Measurements from ENCODE around the gene SFSWAP.

The SFSWAP gene

DNA sequence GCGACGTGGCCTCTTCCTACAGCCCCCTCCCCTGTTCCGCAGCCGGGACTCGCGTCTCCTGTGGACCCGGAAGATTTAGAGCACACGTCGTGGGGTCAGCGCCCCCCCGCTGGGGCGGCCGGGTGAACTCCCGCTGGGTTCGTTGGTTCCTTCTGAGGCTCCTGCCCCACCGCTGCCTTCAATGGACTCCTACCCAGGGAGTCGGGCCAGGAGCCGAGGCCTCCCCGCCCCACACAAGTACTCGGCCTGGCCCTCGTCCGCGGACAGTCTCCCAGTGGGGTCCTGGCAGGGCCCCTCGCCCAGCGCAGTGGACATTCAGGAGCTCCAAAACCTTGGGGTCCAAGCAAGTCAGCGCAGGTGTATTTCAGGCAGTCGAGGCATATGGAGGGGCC is 118.5 kb downstream of the SFSWAP start:
- H3K4me2 ChIP-seq (ENCODE audit: insufficient read depth, low read length, poor library complexity, severe bottlenecking): peak overlapping the region; percentile 91
- peak overlapping the region; percentile 32 for H2AFZ ChIP-seq (ENCODE audit: low read length)
- no peak overlapping the region for H3K27ac ChIP-seq (replicated peaks; ENCODE audit: low read length)
- H3K9me3 ChIP-seq (replicated peaks in 1 of 2; ENCODE audit: control insufficient read depth in 2 of 2, insufficient read depth in 1 of 2, low read depth in 1 of 2, low read length in 2 of 2): no peaks in the 10 kb centered on the region
- H2AK5ac ChIP-seq (ENCODE audit: low read depth, low read length): peak overlapping the region; percentile 97
- H4K91ac ChIP-seq (ENCODE audit: low read depth, low read length, poor library complexity): no peak overlapping the region
- peak overlapping the region; percentile 85 for H2BK15ac ChIP-seq (ENCODE audit: low read length)
- H2BK120ac ChIP-seq (ENCODE audit: low read depth, low read length): peak overlapping the region; percentile 8
- peak overlapping the region; percentile 77 to 79 for H3K4me3 ChIP-seq (ENCODE audit: low read length in 2 of 2)
- no CpG with 5 or more reads among the region's 27 CpGs for WGBS, 2 donors (ENCODE audit: extremely low coverage in 2 of 2, insufficient read length in 2 of 2, insufficient replicate concordance in 1 of 2)
- H2BK5ac ChIP-seq (ENCODE audit: low read length): peak overlapping the region; percentile 75
- H3K27me3 ChIP-seq (ENCODE audit: control insufficient read depth in 3 of 3, insufficient read depth in 3 of 3, low read depth in 1 of 3, low read length in 3 of 3): peaks cover 6 to 26% (median 12%) of the 10 kb centered on the region in 3 experiments
- peaks cover under 1% of the 10 kb centered on the region for H3K79me1 ChIP-seq (ENCODE audit: low read depth, low read length)
- H3K23ac ChIP-seq (ENCODE audit: low read depth, low read length, poor library complexity): peak overlapping the region; percentile 98
- peaks cover 17 to 24% of the 10 kb centered on the region in 2 donors for H3K4me1 ChIP-seq (ENCODE audit: control insufficient read depth in 2 of 2, insufficient read depth in 1 of 2, low read depth in 1 of 2, low read length in 2 of 2)
- no peak overlapping the region for H3K4ac ChIP-seq (ENCODE audit: low read length)
- DNase-seq (ENCODE audit: low spot score): no peak
- peak overlapping the region; percentile 80 for H3K9ac ChIP-seq (ENCODE audit: low read depth, low read length, poor library complexity)
- H2BK12ac ChIP-seq (ENCODE audit: low read length): peak overlapping the region; percentile 73
- no peaks in the 10 kb centered on the region for H3K36me3 ChIP-seq (replicated peaks in 1 of 2; ENCODE audit: control insufficient read depth in 2 of 2, insufficient read depth in 2 of 2, low read length in 2 of 2)
- peak overlapping the region; percentile 98 for H3K18ac ChIP-seq (ENCODE audit: low read length)
- no peak overlapping the region for H4K8ac ChIP-seq (ENCODE audit: low read depth, low read length)
- peak overlapping the region; percentile 9 for H3K14ac ChIP-seq (ENCODE audit: low read length)

- DNase-seq (ENCODE audit: low spot score): no peak
- Histone ChIP-seq H3K9ac (ENCODE audit: low read depth, low read length, poor library complexity) (peak overlapping the region; percentile 90), H3K36me3 (replicated peaks in 1 of 2; ENCODE audit: control insufficient read depth in 2 of 2, insufficient read depth in 2 of 2, low read length in 2 of 2) (no peaks in the 10 kb centered on the region), H2BK15ac (ENCODE audit: low read length) (peak overlapping the region; percentile 99), H2BK120ac (ENCODE audit: low read depth, low read length) (no peak overlapping the region), H2BK5ac (ENCODE audit: low read length) (peak overlapping the region; percentile 75), H3K4me2 (ENCODE audit: insufficient read depth, low read length, poor library complexity, severe bottlenecking) (peak overlapping the region; percentile 91), H3K79me1 (ENCODE audit: low read depth, low read length) (peaks cover 2% of the 10 kb centered on the region), H3K23ac (ENCODE audit: low read depth, low read length, poor library complexity) (peak overlapping the region; percentile 91), H4K91ac (ENCODE audit: low read depth, low read length, poor library complexity) (peak overlapping the region; percentile 79), H4K8ac (ENCODE audit: low read depth, low read length) (no peak overlapping the region), H2AK5ac (ENCODE audit: low read depth, low read length) (peak overlapping the region; percentile 97), H3K9me3 (replicated peaks in 1 of 2; ENCODE audit: control insufficient read depth in 2 of 2, insufficient read depth in 1 of 2, low read depth in 1 of 2, low read length in 2 of 2) (no peaks in the 10 kb centered on the region), H3K27ac (replicated peaks; ENCODE audit: low read length) (no peak overlapping the region), H2BK12ac (ENCODE audit: low read length) (peak overlapping the region; percentile 73), H3K4ac (ENCODE audit: low read length) (peak overlapping the region; percentile 66), H3K27me3 (ENCODE audit: control insufficient read depth in 3 of 3, insufficient read depth in 3 of 3, low read depth in 1 of 3, low read length in 3 of 3) (peaks cover 3 to 26% (median 12%) of the 10 kb centered on the region in 3 experiments), H3K4me1 (ENCODE audit: control insufficient read depth in 2 of 2, insufficient read depth in 1 of 2, low read depth in 1 of 2, low read length in 2 of 2) (peaks cover 17 to 28% of the 10 kb centered on the region in 2 donors), H3K4me3 (ENCODE audit: low read length in 2 of 2) (peak overlapping the region; percentile 75 to 77), H3K18ac (ENCODE audit: low read length) (peak overlapping the region; percentile 98), H3K14ac (ENCODE audit: low read length) (no peak overlapping the region), H2AFZ (ENCODE audit: low read length) (peak overlapping the region; percentile 92)
- no CpG with 5 or more reads among the region's 28 CpGs for WGBS, 2 donors (ENCODE audit: extremely low coverage in 2 of 2, insufficient read length in 2 of 2, insufficient replicate concordance in 1 of 2)
Observed at GRCh38 chr12:131829791-131830334, 119.0 kb downstream of the SFSWAP start.

DNA sequence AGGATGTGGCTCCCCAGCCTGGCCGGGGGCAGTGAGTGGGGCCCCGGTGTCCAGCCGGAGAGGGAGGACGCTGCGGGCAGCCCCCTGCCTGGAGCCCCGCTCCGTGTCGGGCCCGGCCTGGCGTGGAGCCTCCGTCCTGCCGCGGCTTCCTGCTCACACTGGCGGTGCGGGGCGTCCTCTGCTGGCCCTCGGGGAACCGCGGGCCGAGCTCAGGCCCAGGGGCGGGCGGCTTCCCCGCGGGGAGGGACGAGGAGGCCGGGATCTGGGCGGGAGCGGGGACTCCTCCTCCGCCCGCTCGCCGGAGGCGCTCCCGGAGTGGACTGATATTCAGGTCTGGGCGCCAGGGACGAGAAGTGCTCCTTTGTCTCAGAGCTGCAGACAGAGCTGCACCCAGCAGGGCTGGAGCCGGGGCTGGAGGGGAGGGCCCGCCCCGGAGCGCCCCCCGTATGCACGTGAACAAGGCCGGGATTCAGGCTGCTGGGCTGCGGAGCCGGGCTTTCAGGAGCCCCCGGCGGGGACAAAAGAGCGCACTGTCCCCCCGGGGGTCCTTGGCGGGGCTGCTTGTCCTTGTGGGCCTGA is 119.5 kb downstream of the SFSWAP start:
- Histone ChIP-seq H3K14ac (ENCODE audit: low read length) (peak overlapping the region; percentile 71), H3K36me3 (replicated peaks in 1 of 2; ENCODE audit: control insufficient read depth in 2 of 2, insufficient read depth in 2 of 2, low read length in 2 of 2) (no peaks in the 10 kb centered on the region), H3K18ac (ENCODE audit: low read length) (peak overlapping the region; percentile 98), H2BK15ac (ENCODE audit: low read length) (peak overlapping the region; percentile 99), H3K4ac (ENCODE audit: low read length) (peak overlapping the region; percentile 84), H4K91ac (ENCODE audit: low read depth, low read length, poor library complexity) (peak overlapping the region; percentile 79), H4K8ac (ENCODE audit: low read depth, low read length) (no peak overlapping the region), H2BK12ac (ENCODE audit: low read length) (peak overlapping the region; percentile 73), H3K4me3 (ENCODE audit: low read length in 2 of 2) (peak overlapping the region; percentile 75 to 77), H2AK5ac (ENCODE audit: low read depth, low read length) (peak overlapping the region; percentile 98), H2AFZ (ENCODE audit: low read length) (peak overlapping the region; percentile 92), H2BK120ac (ENCODE audit: low read depth, low read length) (no peak overlapping the region), H3K4me2 (ENCODE audit: insufficient read depth, low read length, poor library complexity, severe bottlenecking) (peak overlapping the region; percentile 91), H2BK5ac (ENCODE audit: low read length) (peak overlapping the region; percentile 75), H3K9me3 (replicated peaks in 1 of 2; ENCODE audit: control insufficient read depth in 2 of 2, insufficient read depth in 1 of 2, low read depth in 1 of 2, low read length in 2 of 2) (no peaks in the 10 kb centered on the region), H3K79me1 (ENCODE audit: low read depth, low read length) (peaks cover 4% of the 10 kb centered on the region), H3K9ac (ENCODE audit: low read depth, low read length, poor library complexity) (peak overlapping the region; percentile 90), H3K4me1 (ENCODE audit: control insufficient read depth in 2 of 2, insufficient read depth in 1 of 2, low read depth in 1 of 2, low read length in 2 of 2) (peaks cover 17 to 28% of the 10 kb centered on the region in 2 donors), H3K27me3 (ENCODE audit: control insufficient read depth in 3 of 3, insufficient read depth in 3 of 3, low read depth in 1 of 3, low read length in 3 of 3) (peaks cover 3 to 26% (median 12%) of the 10 kb centered on the region in 3 experiments), H3K27ac (replicated peaks; ENCODE audit: low read length) (no peak overlapping the region), H3K23ac (ENCODE audit: low read depth, low read length, poor library complexity) (peak overlapping the region; percentile 91)
- peak; percentile 68 for DNase-seq (ENCODE audit: low spot score)
- no CpG with 5 or more reads among the region's 50 CpGs for WGBS, 2 donors (ENCODE audit: extremely low coverage in 2 of 2, insufficient read length in 2 of 2, insufficient replicate concordance in 1 of 2)

DNA sequence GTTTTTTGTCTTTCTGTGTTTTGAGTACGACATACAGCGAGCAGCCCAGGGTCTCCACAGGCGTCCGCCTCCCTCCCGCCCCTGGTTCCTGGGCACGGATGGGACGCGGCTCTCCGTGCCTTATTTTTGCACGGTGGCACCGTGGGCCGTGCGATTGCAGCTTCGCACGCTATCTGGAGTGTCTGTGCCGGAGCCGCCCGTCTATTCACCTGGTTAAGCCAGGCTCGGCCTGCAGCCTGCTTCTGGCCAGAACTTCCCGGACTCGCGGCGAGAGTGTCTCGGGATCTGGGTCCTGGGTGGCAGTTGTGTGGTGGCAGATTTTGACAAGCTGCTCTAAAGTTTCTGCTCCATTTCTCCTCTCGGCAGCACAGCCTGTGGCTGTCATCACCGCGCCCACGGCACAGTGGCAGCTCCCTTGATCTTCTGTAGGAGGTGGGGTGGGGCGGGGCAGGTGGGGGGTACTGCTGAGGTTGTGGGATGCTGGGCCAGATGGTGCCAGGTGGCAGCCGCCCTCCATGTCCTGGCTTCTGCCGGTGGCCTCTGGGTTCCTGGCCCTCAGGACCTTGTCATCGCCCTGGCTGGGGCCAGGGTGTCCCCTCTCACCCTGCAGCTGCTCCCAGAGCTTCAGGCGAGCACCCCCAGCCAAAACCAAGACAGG is 120.2 kb downstream of the SFSWAP start:
- Histone ChIP-seq H2BK5ac (ENCODE audit: low read length) (no peak overlapping the region), H3K14ac (ENCODE audit: low read length) (peak overlapping the region; percentile 47), H3K27ac (replicated peaks; ENCODE audit: low read length) (no peak overlapping the region), H3K18ac (ENCODE audit: low read length) (peak overlapping the region; percentile 98), H3K9ac (ENCODE audit: low read depth, low read length, poor library complexity) (peak overlapping the region; percentile 90), H3K27me3 (ENCODE audit: control insufficient read depth in 3 of 3, insufficient read depth in 3 of 3, low read depth in 1 of 3, low read length in 3 of 3) (peaks cover 3 to 26% (median 12%) of the 10 kb centered on the region in 3 experiments), H3K4me1 (ENCODE audit: control insufficient read depth in 2 of 2, insufficient read depth in 1 of 2, low read depth in 1 of 2, low read length in 2 of 2) (peaks cover 17 to 28% of the 10 kb centered on the region in 2 donors), H3K4me3 (ENCODE audit: low read length in 2 of 2) (peak overlapping the region; percentile 75 to 77), H3K9me3 (replicated peaks in 1 of 2; ENCODE audit: control insufficient read depth in 2 of 2, insufficient read depth in 1 of 2, low read depth in 1 of 2, low read length in 2 of 2) (no peaks in the 10 kb centered on the region), H4K91ac (ENCODE audit: low read depth, low read length, poor library complexity) (peak overlapping the region; percentile 64), H3K23ac (ENCODE audit: low read depth, low read length, poor library complexity) (peak overlapping the region; percentile 75), H2BK12ac (ENCODE audit: low read length) (peak overlapping the region; percentile 86), H2AFZ (ENCODE audit: low read length) (peak overlapping the region; percentile 92), H4K8ac (ENCODE audit: low read depth, low read length) (no peak overlapping the region), H3K4me2 (ENCODE audit: insufficient read depth, low read length, poor library complexity, severe bottlenecking) (peak overlapping the region; percentile 91), H2AK5ac (ENCODE audit: low read depth, low read length) (peak overlapping the region; percentile 98), H2BK120ac (ENCODE audit: low read depth, low read length) (no peak overlapping the region), H2BK15ac (ENCODE audit: low read length) (peak overlapping the region; percentile 99), H3K79me1 (ENCODE audit: low read depth, low read length) (peaks cover 4% of the 10 kb centered on the region), H3K4ac (ENCODE audit: low read length) (no peak overlapping the region), H3K36me3 (replicated peaks in 1 of 2; ENCODE audit: control insufficient read depth in 2 of 2, insufficient read depth in 2 of 2, low read length in 2 of 2) (no peaks in the 10 kb centered on the region)
- no peak for DNase-seq (ENCODE audit: low spot score)
- no CpG with 5 or more reads among the region's 33 CpGs for WGBS, 2 donors (ENCODE audit: extremely low coverage in 2 of 2, insufficient read length in 2 of 2, insufficient replicate concordance in 1 of 2)

All from neuronal stem cell (in vitro differentiated cells).